Measurements from ENCODE around the gene UBR3. TPM values are rescaled to one million over a fixed set of nuclear protein-coding genes. Genes with fewer than 3 reads are reported as not detected.

Gene UBR3
- total and polyA plus RNA-seq, 2 of the 4 experiments (the other 2 are of a cell fraction) = 10.0 to 33.9 TPM

DNA sequence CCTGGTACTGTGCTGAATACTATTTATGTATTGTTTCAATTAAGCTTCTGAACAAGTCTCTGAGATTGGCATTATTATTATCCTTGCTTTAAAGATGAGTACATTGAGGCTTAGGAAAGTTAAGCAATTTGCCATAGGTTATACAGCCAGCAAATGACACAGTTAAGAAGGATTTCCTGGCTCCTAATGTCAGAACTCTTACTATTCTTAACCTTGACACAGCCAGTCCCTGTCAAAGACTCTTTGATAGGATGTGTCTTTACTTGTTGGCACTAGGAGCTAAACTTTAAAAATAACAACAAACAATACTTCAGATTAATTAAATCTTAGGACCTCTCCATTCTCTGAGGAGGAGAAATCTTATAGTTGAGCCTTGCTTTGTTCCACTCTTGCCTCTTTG is 70.6 kb downstream of the UBR3 start:
- Histone ChIP-seq H2AK5ac (ENCODE audit: low read depth, low read length) (no peak overlapping the region), H2BK15ac (ENCODE audit: low read depth, low read length) (no peak overlapping the region), H3K4ac (ENCODE audit: low read depth, low read length) (no peak overlapping the region), H2AK9ac (replicated peaks; ENCODE audit: low read depth, low read length, poor library complexity) (no peak overlapping the region), H2BK120ac (ENCODE audit: low read depth, low read length) (no peak overlapping the region), H4K8ac (ENCODE audit: low read depth in 2 of 2, low read length in 2 of 2) (no peak overlapping the region), H2BK20ac (ENCODE audit: low read depth, low read length) (no peak overlapping the region), H3K4me1 (ENCODE audit: control insufficient read depth, insufficient read depth, low read length) (no peaks in the 10 kb centered on the region), H4K5ac (ENCODE audit: low read depth, low read length) (no peak overlapping the region), H3K9me3 (ENCODE audit: control insufficient read depth, insufficient read depth, low read length) (no peaks in the 10 kb centered on the region), H3K9me1 (ENCODE audit: insufficient read depth, low read length) (no peaks in the 10 kb centered on the region), H3K23ac (ENCODE audit: low read depth, low read length) (no peak overlapping the region), H2BK5ac (ENCODE audit: low read depth, low read length, poor library complexity, severe bottlenecking) (no peak overlapping the region), H3K27ac (ENCODE audit: insufficient read depth, low read length) (no peak overlapping the region), H3K79me1 (ENCODE audit: low read depth in 1 of 2, low read length in 2 of 2) (peaks cover 0 to 6% of the 10 kb centered on the region in 2 experiments; a peak in 2 of 4 replicates), H4K20me1 (ENCODE audit: insufficient read depth, low read length) (no peaks in the 10 kb centered on the region), H3K18ac (ENCODE audit: low read depth, low read length) (no peak overlapping the region), H4K91ac (ENCODE audit: insufficient read depth, low read depth, low read length) (no peak overlapping the region), H3K14ac (replicated peaks; ENCODE audit: low read depth, low read length) (no peak overlapping the region), H3K27me3 (ENCODE audit: control insufficient read depth, insufficient read depth, low read length) (no peaks in the 10 kb centered on the region), H3K36me3 (ENCODE audit: control insufficient read depth, insufficient read depth, low read length) (no peaks in the 10 kb centered on the region), H3K4me3 (ENCODE audit: insufficient read depth, low read depth, low read length) (no peak overlapping the region), H3K4me2 (ENCODE audit: low read depth, low read length) (no peak overlapping the region), H3K9ac (ENCODE audit: low read depth, low read length) (no peak overlapping the region), H2AFZ (replicated peaks; ENCODE audit: low read length, poor library complexity) (no peak overlapping the region), H3K56ac (ENCODE audit: extremely low read depth, insufficient read depth, low read length) (no peak overlapping the region)
- DNase-seq (no peak), ATAC-seq (ENCODE audit: low read depth) (no peak)
- no TSS peak for BruUV-seq (replicated peaks)
- ChIA-PET POLR2A (ENCODE audit: unreplicated experiment) (no interaction called here), CTCF (interaction anchor here (0.6 kb wide), 1 partner anchor 11 kb away, joined by 3 read pairs; no protein-coding TSS in a partner anchor)
- in situ Hi-C loops (cut with MboI; ENCODE audit: low sequenced_read_pairs) = no loop called here
- TF ChIP-seq, protein P1, sequence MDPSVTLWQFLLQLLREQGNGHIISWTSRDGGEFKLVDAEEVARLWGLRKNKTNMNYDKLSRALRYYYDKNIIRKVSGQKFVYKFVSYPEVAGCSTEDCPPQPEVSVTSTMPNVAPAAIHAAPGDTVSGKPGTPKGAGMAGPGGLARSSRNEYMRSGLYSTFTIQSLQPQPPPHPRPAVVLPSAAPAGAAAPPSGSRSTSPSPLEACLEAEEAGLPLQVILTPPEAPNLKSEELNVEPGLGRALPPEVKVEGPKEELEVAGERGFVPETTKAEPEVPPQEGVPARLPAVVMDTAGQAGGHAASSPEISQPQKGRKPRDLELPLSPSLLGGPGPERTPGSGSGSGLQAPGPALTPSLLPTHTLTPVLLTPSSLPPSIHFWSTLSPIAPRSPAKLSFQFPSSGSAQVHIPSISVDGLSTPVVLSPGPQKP (IDR thresholded peaks at IDR 0.05; ENCODE audit: borderline replicate concordance, low read depth, low read length) = no peak
- TF ChIP-seq, protein P2, sequence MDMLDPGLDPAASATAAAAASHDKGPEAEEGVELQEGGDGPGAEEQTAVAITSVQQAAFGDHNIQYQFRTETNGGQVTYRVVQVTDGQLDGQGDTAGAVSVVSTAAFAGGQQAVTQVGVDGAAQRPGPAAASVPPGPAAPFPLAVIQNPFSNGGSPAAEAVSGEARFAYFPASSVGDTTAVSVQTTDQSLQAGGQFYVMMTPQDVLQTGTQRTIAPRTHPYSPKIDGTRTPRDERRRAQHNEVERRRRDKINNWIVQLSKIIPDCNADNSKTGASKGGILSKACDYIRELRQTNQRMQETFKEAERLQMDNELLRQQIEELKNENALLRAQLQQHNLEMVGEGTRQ (IDR thresholded peaks at IDR 0.05; ENCODE audit: low read depth, low read length) = no peak
- TF ChIP-seq, protein P3, sequence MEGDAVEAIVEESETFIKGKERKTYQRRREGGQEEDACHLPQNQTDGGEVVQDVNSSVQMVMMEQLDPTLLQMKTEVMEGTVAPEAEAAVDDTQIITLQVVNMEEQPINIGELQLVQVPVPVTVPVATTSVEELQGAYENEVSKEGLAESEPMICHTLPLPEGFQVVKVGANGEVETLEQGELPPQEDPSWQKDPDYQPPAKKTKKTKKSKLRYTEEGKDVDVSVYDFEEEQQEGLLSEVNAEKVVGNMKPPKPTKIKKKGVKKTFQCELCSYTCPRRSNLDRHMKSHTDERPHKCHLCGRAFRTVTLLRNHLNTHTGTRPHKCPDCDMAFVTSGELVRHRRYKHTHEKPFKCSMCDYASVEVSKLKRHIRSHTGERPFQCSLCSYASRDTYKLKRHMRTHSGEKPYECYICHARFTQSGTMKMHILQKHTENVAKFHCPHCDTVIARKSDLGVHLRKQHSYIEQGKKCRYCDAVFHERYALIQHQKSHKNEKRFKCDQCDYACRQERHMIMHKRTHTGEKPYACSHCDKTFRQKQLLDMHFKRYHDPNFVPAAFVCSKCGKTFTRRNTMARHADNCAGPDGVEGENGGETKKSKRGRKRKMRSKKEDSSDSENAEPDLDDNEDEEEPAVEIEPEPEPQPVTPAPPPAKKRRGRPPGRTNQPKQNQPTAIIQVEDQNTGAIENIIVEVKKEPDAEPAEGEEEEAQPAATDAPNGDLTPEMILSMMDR (conservative IDR thresholded peaks at IDR 0.05; ENCODE audit: low read depth, low read length) = no peak
- TF ChIP-seq SMC3 (IDR thresholded peaks at IDR 0.05; ENCODE audit: low read depth, low read length) (no peak), RFX5 (IDR thresholded peaks at IDR 0.05; ENCODE audit: low read depth, low read length) (no peak), RAD21 (IDR thresholded peaks at IDR 0.05; ENCODE audit: low read length) (no peak), POLR2A (IDR thresholded peaks at IDR 0.05; ENCODE audit: low read depth, low read length) (no peak), RCOR1 (IDR thresholded peaks at IDR 0.05; ENCODE audit: insufficient replicate concordance, low read length) (no peak), MAFK (IDR thresholded peaks at IDR 0.05; ENCODE audit: low read depth, low read length) (no peak)
- intact Hi-C loops (cut with micrococcal nuclease) = no loop called here
- dilution Hi-C loops (cut with HindIII; ENCODE audit: low sequenced_read_pairs, unreplicated experiment) = no loop called here
